SK-N-SH (cell line): ENCODE results near the gene CYB561A3.

Experiments
- FOXM1 ChIP-seq: IDR thresholded peaks from 2 replicates; pipeline ENCODE4 v1.4.0; 2012; ENCODE audit warnings: low read depth, mild to moderate bottlenecking
- MAX ChIP-seq: IDR thresholded peaks from 2 replicates; pipeline ENCODE4 v1.4.0; 2012; ENCODE audit warnings: low read depth
- RAD21 ChIP-seq: IDR thresholded peaks from 2 replicates; pipeline ENCODE4 v1.6.1; 2012; ENCODE audit warnings: mild to moderate bottlenecking, low read length
- RXRA ChIP-seq: IDR thresholded peaks from 2 replicates; pipeline ENCODE4 v1.4.0; 2012; ENCODE audit warnings: low read depth, mild to moderate bottlenecking, borderline replicate concordance
- TEAD4 ChIP-seq: IDR thresholded peaks from 2 replicates; pipeline ENCODE4 v1.4.0; 2012; ENCODE audit warnings: mild to moderate bottlenecking, borderline replicate concordance; ENCODE audit not compliant: insufficient read depth
- TF ChIP-seq, protein P1 (sequence below): fragments of 200-600 bp; sonication (generic); IDR thresholded peaks from 2 replicates; pipeline ENCODE4 v1.6.1; 2017; ENCODE audit warnings: antibody characterized with exemption, mild to moderate bottlenecking, moderate library complexity

- TF ChIP-seq RAD21 (no peak), TEAD4 (no peak), RXRA (no peak), FOXM1 (no peak), MAX (no peak)
- TF ChIP-seq, protein P1, sequence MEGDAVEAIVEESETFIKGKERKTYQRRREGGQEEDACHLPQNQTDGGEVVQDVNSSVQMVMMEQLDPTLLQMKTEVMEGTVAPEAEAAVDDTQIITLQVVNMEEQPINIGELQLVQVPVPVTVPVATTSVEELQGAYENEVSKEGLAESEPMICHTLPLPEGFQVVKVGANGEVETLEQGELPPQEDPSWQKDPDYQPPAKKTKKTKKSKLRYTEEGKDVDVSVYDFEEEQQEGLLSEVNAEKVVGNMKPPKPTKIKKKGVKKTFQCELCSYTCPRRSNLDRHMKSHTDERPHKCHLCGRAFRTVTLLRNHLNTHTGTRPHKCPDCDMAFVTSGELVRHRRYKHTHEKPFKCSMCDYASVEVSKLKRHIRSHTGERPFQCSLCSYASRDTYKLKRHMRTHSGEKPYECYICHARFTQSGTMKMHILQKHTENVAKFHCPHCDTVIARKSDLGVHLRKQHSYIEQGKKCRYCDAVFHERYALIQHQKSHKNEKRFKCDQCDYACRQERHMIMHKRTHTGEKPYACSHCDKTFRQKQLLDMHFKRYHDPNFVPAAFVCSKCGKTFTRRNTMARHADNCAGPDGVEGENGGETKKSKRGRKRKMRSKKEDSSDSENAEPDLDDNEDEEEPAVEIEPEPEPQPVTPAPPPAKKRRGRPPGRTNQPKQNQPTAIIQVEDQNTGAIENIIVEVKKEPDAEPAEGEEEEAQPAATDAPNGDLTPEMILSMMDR, result no peak
These were observed 393 bp downstream of the CYB561A3 start for GRCh38 chr11:61361237-61361740.
